HG03097 (cell line): ENCODE measurements around the gene ACP5.
"Not testable (repeated sequence)": the region's sequence is repeated elsewhere in the genome, so short reads cannot be mapped to it uniquely, and the experiment has no call there.

ENCODE experiments used
- ATAC-seq: cut with Tn5 transposase; IDR thresholded peaks from one replicate; pipeline ENCODE4 v1.9.1; 2021; ENCODE audit not compliant: unreplicated experiment, low FRiP score

The ACP5 gene

DNA sequence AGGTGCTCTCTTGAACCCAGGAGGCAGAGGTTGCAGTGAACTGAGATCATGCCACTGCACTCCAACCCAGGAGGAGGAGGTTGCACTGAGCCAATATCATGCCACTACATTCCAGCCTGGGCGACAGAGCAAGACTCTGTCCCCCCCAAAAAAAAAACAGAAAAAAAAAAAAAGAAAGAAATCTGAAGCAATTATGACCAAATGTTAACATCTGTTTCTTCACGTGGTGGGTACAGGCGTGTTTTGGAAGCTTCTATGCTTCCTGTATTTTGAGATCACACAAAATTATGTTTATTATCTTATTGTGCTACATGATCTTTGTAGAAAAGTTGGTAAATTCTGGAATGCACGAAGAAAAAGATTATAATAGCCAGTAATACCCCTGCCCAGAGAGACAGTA, 2.7 kb upstream of the ACP5 start:
- ATAC-seq, result no peak

- no peak for ATAC-seq
These were observed 1.1 kb upstream of the ACP5 start for GRCh38 chr19:11578258-11579142.

GRCh38 chr19:11576227-11576626, 1.2 kb downstream of the ACP5 start:
- ATAC-seq, result no peak

DNA sequence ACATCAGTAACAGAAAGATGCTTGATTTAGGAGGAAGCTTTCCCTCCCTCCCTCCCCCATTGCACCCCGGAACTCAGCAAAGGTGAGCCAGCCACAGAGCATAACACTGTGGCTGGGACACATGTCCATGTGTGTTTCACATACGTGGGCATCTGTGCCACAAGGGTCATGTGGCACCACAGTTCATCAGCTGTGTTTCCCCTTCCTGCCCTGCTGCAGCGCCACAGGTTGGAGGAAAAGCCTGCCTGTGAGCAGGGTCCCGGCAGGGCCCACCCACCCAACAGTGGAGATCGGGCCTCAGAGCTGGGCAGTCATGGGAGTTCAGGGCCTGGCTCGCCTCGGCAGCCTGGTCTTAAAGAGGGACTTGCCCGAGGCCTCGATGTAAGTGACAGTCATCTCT, 2.8 kb downstream of the ACP5 start:
- no peak for ATAC-seq

DNA sequence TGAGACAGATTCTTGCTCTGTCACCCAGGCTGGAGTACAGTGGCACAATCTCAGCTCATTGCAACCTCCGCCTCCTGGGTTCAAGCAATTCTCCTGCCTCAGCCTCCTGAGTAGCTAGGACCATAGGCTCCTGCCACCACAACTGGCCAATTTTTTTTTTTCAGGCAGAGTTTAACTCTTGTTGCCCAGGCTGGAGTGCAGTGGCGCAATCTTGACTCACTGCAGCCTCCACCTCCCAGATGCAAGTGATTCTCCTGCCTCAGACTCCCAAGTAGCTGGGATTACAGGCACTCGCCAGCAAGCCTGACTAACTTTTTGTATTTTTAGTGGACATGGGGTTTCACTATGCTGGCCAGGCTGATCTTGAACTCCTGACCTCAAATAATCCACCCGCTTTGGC, 3.7 kb downstream of the ACP5 start:
- ATAC-seq, result not testable (repeated sequence)

- not testable (repeated sequence) for ATAC-seq
These were observed 4.1 kb downstream of the ACP5 start for GRCh38 chr19:11573354-11573753.

DNA sequence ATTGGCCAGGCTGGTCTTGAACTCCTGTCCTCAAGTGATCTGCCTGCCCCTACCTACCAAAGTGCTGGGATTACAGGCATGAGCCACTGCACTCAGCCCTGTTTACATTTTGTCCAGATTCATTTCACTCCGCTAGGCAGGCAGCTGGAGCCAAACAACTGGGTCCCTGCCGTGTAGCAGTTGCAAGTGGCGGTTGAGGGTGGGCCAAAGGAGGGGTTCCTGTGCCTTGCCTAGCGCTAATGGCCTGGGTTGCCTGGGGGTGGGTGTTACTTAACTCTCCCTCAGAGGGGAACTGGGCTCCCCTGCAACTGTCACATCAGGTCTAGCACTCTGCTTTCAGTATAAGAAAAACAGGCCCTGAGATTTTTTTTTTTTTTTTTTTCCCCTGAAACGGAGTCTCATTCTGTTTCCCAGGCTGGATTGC, 7.4 kb downstream of the ACP5 start:
- ATAC-seq, result no peak

GRCh38 chr19:11566164-11566563, 11.3 kb downstream of the ACP5 start:
- no peak for ATAC-seq

DNA sequence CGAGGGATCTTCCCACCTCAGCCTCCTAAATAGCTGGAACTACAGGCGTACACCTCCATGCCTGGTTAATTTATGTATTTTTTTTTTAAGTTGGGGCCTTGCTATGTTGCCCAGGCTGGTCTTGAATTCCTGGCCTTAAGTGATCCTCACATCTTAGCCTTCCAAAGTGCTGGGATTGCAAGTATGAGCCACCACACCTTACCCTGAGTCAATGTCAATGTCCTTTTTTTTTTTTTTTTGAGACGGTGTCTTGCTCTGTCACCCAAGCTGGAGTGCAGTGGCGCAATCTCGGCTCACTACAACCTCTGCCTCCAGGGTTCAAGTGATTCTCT, 11.8 kb downstream of the ACP5 start:
- not testable (repeated sequence) for ATAC-seq

- not testable (repeated sequence) for ATAC-seq
These were observed 13.2 kb downstream of the ACP5 start for GRCh38 chr19:11564082-11564807.

DNA sequence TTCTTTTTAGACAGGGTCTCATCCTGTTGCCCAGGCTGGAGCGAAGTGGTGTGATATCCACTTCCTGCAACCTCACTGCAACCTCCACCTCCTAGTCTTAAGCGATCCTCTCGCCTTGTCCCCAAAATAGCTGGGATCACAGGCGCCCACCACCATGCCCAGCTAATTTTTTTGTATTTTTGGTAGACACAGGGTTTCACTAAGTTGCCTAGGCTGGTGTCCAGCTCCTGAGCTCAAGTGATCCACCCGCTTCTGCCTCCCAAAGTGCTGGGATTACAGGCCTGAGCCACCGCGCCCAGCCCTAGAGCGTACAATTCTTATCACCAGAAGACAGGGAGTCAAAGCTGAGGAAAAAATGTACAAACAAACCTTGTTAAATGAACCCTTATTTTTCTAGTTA, 13.9 kb downstream of the ACP5 start:
- ATAC-seq, result no peak

DNA sequence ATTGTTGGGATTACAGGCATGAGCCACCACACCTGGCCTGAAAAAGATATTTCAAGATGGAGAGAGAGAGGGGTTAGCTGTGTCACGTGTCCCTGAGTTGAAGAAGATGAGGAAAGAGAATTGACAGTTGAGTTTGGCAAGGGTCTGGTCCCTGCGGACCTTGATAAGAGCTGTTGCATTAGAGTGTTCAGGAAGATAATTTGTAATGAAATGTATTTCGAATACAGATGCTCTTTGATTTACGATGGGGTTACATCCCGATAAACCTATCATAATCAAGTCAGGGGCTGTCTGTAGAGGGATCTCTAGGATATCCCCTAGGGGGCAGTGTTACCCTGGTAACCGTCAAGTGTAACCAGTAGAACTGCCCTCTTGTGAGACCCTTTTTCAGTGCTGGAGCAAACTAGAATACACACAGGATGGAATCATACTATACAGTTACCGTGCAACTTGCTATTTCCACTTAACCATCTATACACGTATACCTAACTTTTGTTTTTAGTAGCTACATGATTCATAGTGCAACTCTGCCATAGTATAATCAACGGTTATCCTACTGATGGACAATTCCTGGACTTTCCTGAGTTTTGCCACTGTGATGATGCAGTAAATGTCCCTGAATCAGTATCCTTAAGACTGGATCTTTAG, 16.9 kb downstream of the ACP5 start:
- ATAC-seq, result peak; percentile 37

GRCh38 chr19:11558881-11559828, 18.3 kb downstream of the ACP5 start, which contains the start of gene ELOF1:
Gene ELOF1, minus strand, starts transcription at chr19:11559230. Its CDS starts 4,883 bp downstream, at chr19:11554347.
- ATAC-seq, result peak; percentile 74

- ATAC-seq, result no peak
These were observed 20.6 kb downstream of the ACP5 start for GRCh38 chr19:11556634-11557420.

GRCh38 chr19:11555246-11555645, 22.2 kb downstream of the ACP5 start:
- no peak for ATAC-seq

GRCh38 chr19:11554160-11554559, 23.3 kb downstream of the ACP5 start:
- ATAC-seq, result no peak

- ATAC-seq, result no peak
These were observed 24.6 kb downstream of the ACP5 start for GRCh38 chr19:11552666-11553372.

DNA sequence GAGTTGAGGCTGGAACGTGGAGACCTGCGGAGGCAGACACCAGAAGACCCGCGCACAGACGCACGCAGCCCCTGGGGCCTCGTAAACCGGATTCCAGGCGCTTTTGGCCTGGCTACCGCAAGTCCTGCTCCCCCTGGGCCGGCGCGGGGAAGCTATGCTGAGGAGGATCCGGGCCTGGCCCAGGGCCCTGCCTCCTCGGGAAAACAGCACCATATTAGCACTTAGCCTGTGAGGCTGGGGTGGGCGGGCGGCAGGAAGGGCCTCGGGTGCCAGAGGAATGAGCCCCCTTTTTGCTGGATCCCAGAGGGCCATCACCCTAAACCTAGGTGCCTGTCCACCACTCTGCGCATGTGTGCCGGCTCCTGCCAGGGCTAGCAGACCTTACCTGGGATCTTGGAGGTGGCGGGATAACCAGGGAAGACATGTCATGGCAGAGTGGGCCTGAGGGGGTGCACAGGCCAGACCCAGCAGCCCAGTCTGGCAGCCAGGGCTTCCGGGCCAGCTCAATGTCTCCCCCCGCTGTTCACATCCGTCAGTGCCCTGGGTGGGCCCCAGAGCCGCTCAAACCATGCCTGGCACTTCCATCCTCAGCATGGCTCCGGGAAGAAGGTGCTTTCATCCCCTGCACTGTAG, 25.7 kb downstream of the ACP5 start:
- no peak for ATAC-seq
